Gastroesophageal sphincter (tissue), 4 donors: ENCODE measurements around the gene TELO2. TPM values are rescaled to one million over a fixed set of nuclear protein-coding genes. Genes with fewer than 3 reads are reported as not detected.

Experiments used
- ATAC-seq: fragments of 150-250 bp; one replicate; pipeline ENCODE4 v1.9.1; 2016; ENCODE audit warnings: mild to moderate bottlenecking, moderate library complexity
- H3K27ac ChIP-seq, 4 donors: fragments of 200-600 bp; sonication (generic) in 3 of 4; 1 replicate in 3 of 4; 2 replicates in 1 of 4; pipeline ENCODE4 v1.5.1; 2016 to 2019
- H3K27me3 ChIP-seq: fragments of 200-600 bp; sonication (generic); one replicate; pipeline ENCODE4 v1.5.1; 2019
- H3K36me3 ChIP-seq, 2 donors: fragments of 200-600 bp; sonication (generic); one replicate each; pipeline ENCODE4 v1.5.1; 2019; ENCODE audit warnings: control low read depth in 1 of 2
- H3K4me1 ChIP-seq, 3 donors: fragments of 200-600 bp; sonication (generic); 1 replicate in 2 of 3; 2 replicates in 1 of 3; pipeline ENCODE4 v1.5.1; 2016 to 2019; ENCODE audit warnings: control low read depth in 2 of 3
- H3K4me3 ChIP-seq, 2 donors: fragments of 200-600 bp; sonication (generic); one replicate each; pipeline ENCODE4 v1.5.1; 2019; ENCODE audit warnings: mild to moderate bottlenecking in 1 of 2, moderate library complexity in 1 of 2
- H3K9me3 ChIP-seq, 3 donors: fragments of 200-600 bp; sonication (generic); one replicate each; pipeline ENCODE4 v1.5.1; 2017 to 2019; ENCODE audit warnings: control low read depth in 2 of 3
- CTCF ChIP-seq, 4 experiments: fragments of 200-600 bp in 2 of 4; fragments of 450-650 bp in 2 of 4; sonication (generic) in 1 of 4; IDR thresholded peaks; one replicate each; pipeline ENCODE4 v1.5.1; 2017 to 2019; ENCODE audit warnings: antibody characterized with exemption in 4 of 4, mild to moderate bottlenecking in 2 of 4, moderate library complexity in 2 of 4
- EP300 ChIP-seq: sonication (generic); formaldehyde crosslinking; IDR thresholded peaks from one replicate; pipeline ENCODE4 v1.6.1; 2017; ENCODE audit warnings: antibody characterized with exemption, mild to moderate bottlenecking
- POLR2A ChIP-seq, 2 donors: fragments of 450-650 bp; IDR thresholded peaks; one replicate each; pipeline ENCODE4 v1.6.1; 2017; ENCODE audit warnings: antibody characterized with exemption in 2 of 2, mild to moderate bottlenecking in 2 of 2, moderate library complexity in 1 of 2
- POLR2AphosphoS5 ChIP-seq: sonication (generic); formaldehyde crosslinking; IDR thresholded peaks from one replicate; pipeline ENCODE4 v1.6.1; 2017; ENCODE audit warnings: antibody characterized with exemption
- WGBS, 2 donors: methylation state at CpG; one replicate each; pipeline ENCODE4 v1.1.5; 2018; ENCODE audit warnings: low coverage in 1 of 2; 5-methylcytosine and 5-hydroxymethylcytosine counted together
- total RNA-seq, 4 donors: library from RNA; depleted of rRNA; stranded (reverse); fragments of >200 nt; gene quantifications; one replicate each; pipeline ENCODE4 v1.1.0, GENCODE V29; 2016

Gene TELO2
- total RNA-seq, 4 donors from 2014 or later = 10.9 to 33.9 (median 20.8) TPM

- H3K27ac ChIP-seq = no peak overlapping the region
- no peak for TF ChIP-seq POLR2AphosphoS5
- no peak for TF ChIP-seq CTCF (IDR thresholded peaks at IDR 0.05)
- TF ChIP-seq POLR2A (IDR thresholded peaks at IDR 0.05) = no peak
- no peak for TF ChIP-seq EP300
- no peak for ATAC-seq
Observed at GRCh38 chr16:1556254-1556653, 63.1 kb downstream of the TELO2 start.

GRCh38 chr16:1557074-1557473, 63.9 kb downstream of the TELO2 start:
- no peaks in the 10 kb centered on the region for H3K27me3 ChIP-seq
- WGBS, 2 donors = 85 to 100% methylated on average over 1 to 7 of the region's 16 CpGs
- ATAC-seq = no peak
- TF ChIP-seq CTCF (IDR thresholded peaks at IDR 0.05) (no peak), POLR2AphosphoS5 (no peak), POLR2A (IDR thresholded peaks at IDR 0.05) (no peak), EP300 (no peak)
- no peak overlapping the region for H3K4me3 ChIP-seq
- H3K27ac ChIP-seq = no peak overlapping the region
- peaks cover 0 to 98% of the 10 kb centered on the region in 2 donors for H3K36me3 ChIP-seq
- H3K9me3 ChIP-seq = no peaks in the 10 kb centered on the region
- peaks cover 0 to 24% (median 0%) of the 10 kb centered on the region in 3 donors for H3K4me1 ChIP-seq

More at GRCh38 chr16:1556254-1556653, 63.1 kb downstream of the TELO2 start:
- Histone ChIP-seq H3K27me3 (no peaks in the 10 kb centered on the region), H3K36me3 (peaks cover 0 to 98% of the 10 kb centered on the region in 2 donors), H3K4me3 (no peak overlapping the region), H3K4me1 (peaks cover 0 to 32% (median 0%) of the 10 kb centered on the region in 3 donors), H3K9me3 (no peaks in the 10 kb centered on the region)
- 14 to 100% methylated on average over 1 of the region's 13 CpGs for WGBS, 2 donors

- Histone ChIP-seq H3K27ac (no peak overlapping the region), H3K9me3 (no peaks in the 10 kb centered on the region), H3K27me3 (no peaks in the 10 kb centered on the region), H3K4me1 (peaks cover 0 to 19% (median 0%) of the 10 kb centered on the region in 3 donors), H3K36me3 (peaks cover 0 to 98% of the 10 kb centered on the region in 2 donors), H3K4me3 (no peak overlapping the region)
- TF ChIP-seq POLR2A (IDR thresholded peaks at IDR 0.05) (no peak), POLR2AphosphoS5 (no peak), EP300 (no peak), CTCF (IDR thresholded peaks at IDR 0.05) (no peak)
- WGBS, 2 donors = 88 to 100% methylated on average over 1 to 10 of the region's 11 CpGs
- no peak for ATAC-seq
Observed at GRCh38 chr16:1557576-1557975, 64.4 kb downstream of the TELO2 start.

- peaks cover 0 to 98% of the 10 kb centered on the region in 2 donors for H3K36me3 ChIP-seq
- no peaks in the 10 kb centered on the region for H3K27me3 ChIP-seq
- no peak overlapping the region for H3K27ac ChIP-seq
- H3K9me3 ChIP-seq = no peaks in the 10 kb centered on the region
- 68 to 75% methylated on average over 12 to 15 of the region's 18 CpGs for WGBS, 2 donors
- peak; percentile 23 for ATAC-seq
- no peak overlapping the region for H3K4me3 ChIP-seq
- no peak for TF ChIP-seq POLR2A (IDR thresholded peaks at IDR 0.05)
- TF ChIP-seq POLR2AphosphoS5 = no peak
- TF ChIP-seq EP300 = no peak
- no peak for TF ChIP-seq CTCF (IDR thresholded peaks at IDR 0.05)
- peaks cover 0 to 7% (median 0%) of the 10 kb centered on the region in 3 donors for H3K4me1 ChIP-seq
Observed at GRCh38 chr16:1559446-1559975, 66.4 kb downstream of the TELO2 start.

Other genes with a start within 250 kb of the TELO2 start
- 1 to 10 TPM in 3 of 4 donors, not detected in 1; 2.8 to 6.4 (median 3.7) TPM for gene TPSD1, start 237.3 kb upstream of the TELO2 start, total RNA-seq
- 10 to 100 TPM; 53.3 to 95.9 (median 76.9) TPM for gene UBE2I, start 183.7 kb upstream of the TELO2 start, total RNA-seq
- 10 to 100 TPM in 1 of 4 donors, 1 to 10 TPM in 3; 1.1 to 14.2 (median 3.0) TPM for gene BAIAP3, start 159.7 kb upstream of the TELO2 start, total RNA-seq
- 100 to 1,000 TPM in 3 of 4 donors, 10 to 100 TPM in 1; 63.7 to 107 (median 103) TPM for gene TSR3, start 141.5 kb upstream of the TELO2 start, total RNA-seq
- 10 to 100 TPM; 45.1 to 55.3 (median 50.5) TPM for gene GNPTG, start 141.4 kb upstream of the TELO2 start, total RNA-seq
- gene UNKL, start 78.7 kb upstream of the TELO2 start, total RNA-seq = 10 to 100 TPM; 12.3 to 29.4 (median 16.4) TPM
- 10 to 100 TPM in 3 of 4 donors, 1 to 10 TPM in 1; 10.0 to 18.7 (median 13.8) TPM for gene UQCC4, start 72.6 kb upstream of the TELO2 start, total RNA-seq
- under 1 TPM in 1 of 4 donors, not detected in 3; 0.74 TPM for gene PERCC1, start 62.3 kb upstream of the TELO2 start, total RNA-seq
- gene CCDC154, start 48.8 kb upstream of the TELO2 start, total RNA-seq = not detected
- 10 to 100 TPM; 33.0 to 67.7 (median 39.2) TPM for gene CLCN7, start 18.3 kb upstream of the TELO2 start, total RNA-seq
- gene PTX4, start 4.4 kb upstream of the TELO2 start, total RNA-seq = under 1 TPM in 1 of 4 donors, not detected in 3; 0.40 TPM
- gene TMEM204, start 40.3 kb downstream of the TELO2 start, total RNA-seq = 10 to 100 TPM; 28.6 to 48.2 (median 36.6) TPM
- gene IFT140, start 118.7 kb downstream of the TELO2 start, total RNA-seq = 10 to 100 TPM; 18.6 to 36.3 (median 27.2) TPM
- gene CRAMP1, start 119.0 kb downstream of the TELO2 start, total RNA-seq = 10 to 100 TPM in 2 of 4 donors, 1 to 10 TPM in 2; 9.0 to 15.1 (median 11.3) TPM
- gene JPT2, start 184.9 kb downstream of the TELO2 start, total RNA-seq = 10 to 100 TPM; 21.4 to 49.9 (median 31.6) TPM
- gene MAPK8IP3, start 212.8 kb downstream of the TELO2 start, total RNA-seq = 10 to 100 TPM; 12.0 to 66.8 (median 33.1) TPM